Spinal cord (tissue), 10 donors: ENCODE results near the gene SYTL5. TPM values are rescaled to one million over a fixed set of nuclear protein-coding genes. Genes with fewer than 3 reads are reported as not detected.
A peak's percentile ranks its signal among the peaks of the same experiment; 100 is the strongest.

Source experiments
- DNase-seq, 6 donors: peaks; one replicate each; pipeline versions ENCODE4 v3.0.0 to v3.0.0-alpha.2; 2013 to 2015; ENCODE audit warnings: low spot score in 6 of 6, low read depth in 4 of 6
- H3K27ac ChIP-seq: one replicate; pipeline ENCODE4 v1.5.1; 2013; ENCODE audit warnings: low read depth, low read length, control low read depth
- H3K27me3 ChIP-seq: one replicate; pipeline ENCODE4 v1.6.1; 2013; ENCODE audit warnings: low read length; ENCODE audit not compliant: control insufficient read depth, insufficient read depth
- H3K36me3 ChIP-seq: one replicate; pipeline ENCODE4 v1.6.1; 2013; ENCODE audit warnings: low read length; ENCODE audit not compliant: control insufficient read depth, insufficient read depth
- H3K4me1 ChIP-seq: one replicate; pipeline ENCODE4 v1.6.1; 2013; ENCODE audit warnings: low read length; ENCODE audit not compliant: control insufficient read depth, insufficient read depth
- H3K4me3 ChIP-seq: one replicate; pipeline ENCODE4 v1.5.1; 2013; ENCODE audit warnings: low read depth, low read length, control low read depth
- H3K9me3 ChIP-seq: one replicate; pipeline ENCODE4 v1.6.1; 2013; ENCODE audit warnings: low read length; ENCODE audit not compliant: control insufficient read depth, insufficient read depth
- WGBS: methylation state at CpG from one replicate; pipeline ENCODE4 v1.1.5; 2013; ENCODE audit warnings: missing lambda C conversion rate; ENCODE audit not compliant: insufficient coverage; 5-methylcytosine and 5-hydroxymethylcytosine counted together
- polyA plus RNA-seq, 2 donors: library from polyadenylated mRNA; unstranded; fragments of 120-200 nt; gene quantifications; one replicate each; pipeline ENCODE4 v1.2.1, GENCODE V29; 2013; ENCODE audit not compliant: insufficient read length in 2 of 2
- total RNA-seq, 2 donors: library from RNA; depleted of rRNA in 1 of 2; stranded (reverse); fragments of 120-200 nt in 1 of 2; fragments of >200 nt in 1 of 2; gene quantifications; one replicate each; pipeline versions ENCODE4 v1.2.3 to v1.2.4, GENCODE V29; 2013 to 2014
- donor health status: healthy.

SYTL5 gene
- total and polyA plus RNA-seq, 4 donors: 4.7 to 12.8 (median 8.4) TPM

DNA sequence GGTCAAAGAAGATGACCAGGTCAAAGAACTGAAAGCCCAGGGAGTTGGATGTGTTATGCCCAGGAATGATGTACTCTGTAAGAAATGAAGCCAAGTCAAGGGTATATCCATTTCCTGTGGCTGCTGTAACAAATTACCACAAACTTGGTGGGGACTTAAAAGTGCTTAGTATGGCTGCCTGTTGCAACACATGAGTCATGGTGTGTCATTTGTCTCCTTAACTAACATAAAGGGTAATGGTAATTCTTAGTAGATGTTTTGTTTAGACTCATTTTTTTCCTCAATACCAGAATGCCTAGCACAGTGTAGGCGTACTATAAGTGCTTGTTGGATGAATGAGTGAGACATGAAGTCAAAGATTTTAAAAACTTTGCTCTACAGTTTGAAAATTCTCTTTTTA, 45.7 kb downstream of the SYTL5 start:
- whole genome bisulfite sequencing: no CpG with 5 or more reads among the region's 1 CpG
- Histone ChIP-seq H3K27me3 (peaks cover 4% of the 10 kb centered on the region), H3K4me1 (no peaks in the 10 kb centered on the region), H3K9me3 (peaks cover 3% of the 10 kb centered on the region), H3K36me3 (no peaks in the 10 kb centered on the region), H3K4me3 (no peak overlapping the region), H3K27ac (no peak overlapping the region)
- DNase-seq: no peak

- WGBS: 100% methylated on average over 1 of the region's 4 CpGs
- Histone ChIP-seq H3K27me3 (peaks cover 4% of the 10 kb centered on the region), H3K4me3 (no peak overlapping the region), H3K27ac (no peak overlapping the region), H3K4me1 (no peaks in the 10 kb centered on the region), H3K36me3 (no peaks in the 10 kb centered on the region), H3K9me3 (no peaks in the 10 kb centered on the region)
- DNase-seq: peak in 5 of 6 donors; percentile 2 to 58 (median 20)
Measured at GRCh38 chrX:38055170-38055847, 49.0 kb downstream of the SYTL5 start.

GRCh38 chrX:38060331-38060878, 54.1 kb downstream of the SYTL5 start:
- Histone ChIP-seq H3K4me1 (no peaks in the 10 kb centered on the region), H3K27ac (no peak overlapping the region), H3K4me3 (no peak overlapping the region), H3K9me3 (no peaks in the 10 kb centered on the region), H3K36me3 (no peaks in the 10 kb centered on the region), H3K27me3 (peaks cover 2% of the 10 kb centered on the region)
- no CpG with 5 or more reads among the region's 2 CpGs for WGBS
- no peak for DNase-seq

DNA sequence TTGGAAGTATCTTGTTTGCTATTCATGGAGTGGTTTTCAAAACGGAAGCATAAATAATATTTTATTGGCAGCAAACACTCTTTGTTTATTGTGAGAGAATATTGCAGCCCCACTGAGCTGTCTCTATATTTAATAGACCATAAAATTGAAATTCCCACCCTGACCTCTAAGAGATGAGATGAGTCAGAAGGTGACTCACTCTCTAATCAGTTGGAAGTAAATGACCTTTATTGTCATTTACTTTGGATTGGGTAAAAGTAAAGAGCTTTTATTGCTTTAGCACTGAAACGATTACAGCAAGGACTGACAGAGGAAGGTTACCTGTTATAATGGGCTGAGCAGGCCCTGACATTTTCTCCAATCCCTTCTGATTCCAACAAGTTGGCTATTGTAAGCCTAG, 55.0 kb downstream of the SYTL5 start:
- H3K27ac ChIP-seq: no peak overlapping the region
- whole genome bisulfite sequencing: no CpG with 5 or more reads among the region's 2 CpGs

DNA sequence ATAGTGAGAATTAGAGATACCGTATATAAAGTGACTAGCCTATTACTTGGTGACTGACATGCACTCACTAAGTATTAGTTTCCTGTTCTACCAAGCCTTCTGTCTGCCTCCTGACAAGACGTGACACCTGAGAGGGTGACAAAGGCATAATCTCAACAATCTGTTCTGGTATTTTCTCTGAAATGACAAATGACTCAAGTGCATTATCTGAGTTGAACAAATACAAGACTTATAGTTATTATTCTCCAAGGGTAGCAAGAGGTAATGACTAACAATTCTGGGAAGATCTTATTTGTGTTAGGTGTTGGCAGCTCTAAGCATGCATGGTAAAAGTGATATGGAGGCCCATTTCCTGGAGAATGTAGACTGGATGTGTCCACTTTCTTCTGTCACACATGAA, 60.6 kb downstream of the SYTL5 start:
- no CpG with 5 or more reads among the region's 2 CpGs for WGBS
- Histone ChIP-seq H3K4me1 (no peaks in the 10 kb centered on the region), H3K36me3 (no peaks in the 10 kb centered on the region), H3K9me3 (no peaks in the 10 kb centered on the region), H3K27me3 (peaks cover 2% of the 10 kb centered on the region), H3K4me3 (no peak overlapping the region), H3K27ac (no peak overlapping the region)
- DNase-seq: no peak

More for the DNA sequence above, 55.0 kb downstream of the SYTL5 start:
- H3K4me3 ChIP-seq: no peak overlapping the region
- H3K9me3 ChIP-seq: no peaks in the 10 kb centered on the region
- DNase-seq: no peak
- no peaks in the 10 kb centered on the region for H3K36me3 ChIP-seq
- H3K27me3 ChIP-seq: peaks cover 2% of the 10 kb centered on the region
- no peaks in the 10 kb centered on the region for H3K4me1 ChIP-seq

DNA sequence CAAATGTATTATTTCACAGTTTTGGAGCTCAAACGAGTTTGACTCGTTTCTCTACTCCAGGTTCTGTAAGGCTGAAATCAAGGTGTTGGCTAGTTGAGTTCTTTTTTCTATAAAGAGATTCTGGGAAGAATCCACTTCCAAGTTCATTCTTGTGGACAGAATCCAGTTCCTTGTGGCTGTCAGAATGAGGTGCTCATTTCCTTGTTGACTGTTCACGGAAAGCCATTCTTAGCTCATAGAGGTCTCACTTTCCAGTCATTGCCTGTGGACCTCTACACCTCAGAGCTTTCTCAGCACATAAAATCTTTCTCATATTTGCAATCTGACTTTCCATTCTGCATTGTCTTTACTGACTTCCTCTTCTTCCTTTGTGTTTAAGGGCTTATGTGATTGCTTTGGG, 62.9 kb downstream of the SYTL5 start:
- Histone ChIP-seq H3K4me3 (no peak overlapping the region), H3K4me1 (no peaks in the 10 kb centered on the region), H3K27ac (no peak overlapping the region), H3K9me3 (no peaks in the 10 kb centered on the region), H3K36me3 (no peaks in the 10 kb centered on the region), H3K27me3 (peaks cover 2% of the 10 kb centered on the region)
- DNase-seq: no peak
- WGBS: 79% methylated on average over 3 of the region's 3 CpGs

DNA sequence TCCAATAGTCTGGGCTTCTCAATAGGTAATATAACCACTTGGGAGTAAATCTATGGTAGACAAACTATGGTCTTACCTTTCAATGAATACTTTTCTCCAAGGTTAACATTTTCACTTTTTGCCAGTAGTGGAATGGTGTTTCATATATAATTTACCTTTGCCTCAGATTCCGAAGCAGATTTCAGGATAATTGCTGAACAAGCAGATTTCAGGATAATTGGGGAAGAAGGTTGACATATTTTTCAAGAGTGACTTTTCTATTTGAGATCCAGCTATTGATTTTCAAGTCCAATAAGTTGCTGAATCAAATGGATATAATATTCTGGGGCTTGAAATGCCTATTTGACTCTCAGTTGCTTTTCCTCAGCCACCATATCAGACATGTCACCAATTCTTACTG, 63.6 kb downstream of the SYTL5 start:
- no CpG with 5 or more reads among the region's 1 CpG for WGBS

GRCh38 chrX:38079463-38079862, 73.1 kb downstream of the SYTL5 start:
- no peak for DNase-seq
- no peaks in the 10 kb centered on the region for H3K9me3 ChIP-seq
- no peaks in the 10 kb centered on the region for H3K4me1 ChIP-seq
- peaks cover 3% of the 10 kb centered on the region for H3K27me3 ChIP-seq
- H3K27ac ChIP-seq: no peak overlapping the region
- H3K4me3 ChIP-seq: no peak overlapping the region
- no peaks in the 10 kb centered on the region for H3K36me3 ChIP-seq

More for the DNA sequence above, 63.6 kb downstream of the SYTL5 start:
- no peak overlapping the region for H3K27ac ChIP-seq
- no peaks in the 10 kb centered on the region for H3K9me3 ChIP-seq
- H3K27me3 ChIP-seq: peaks cover 2% of the 10 kb centered on the region
- no peaks in the 10 kb centered on the region for H3K4me1 ChIP-seq
- no peaks in the 10 kb centered on the region for H3K36me3 ChIP-seq
- DNase-seq: no peak
- H3K4me3 ChIP-seq: no peak overlapping the region

DNA sequence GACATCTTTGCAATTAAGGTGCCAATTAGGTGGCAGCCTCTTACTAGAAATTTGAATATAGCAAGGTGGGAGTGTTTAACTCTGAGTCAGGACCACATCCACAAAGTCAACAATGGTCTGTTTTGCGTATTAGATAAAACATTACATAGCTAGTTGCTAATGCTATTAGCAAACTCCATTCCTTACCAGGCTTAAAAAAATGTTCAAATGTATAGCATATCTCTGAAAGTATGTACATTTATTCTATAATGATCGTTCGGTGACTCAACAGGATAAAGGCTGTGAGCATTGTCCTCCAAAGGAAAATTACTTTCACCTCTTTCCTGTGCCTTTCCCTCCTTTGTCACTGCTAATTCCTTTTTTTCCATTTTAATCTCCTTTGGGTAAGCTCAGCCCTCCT, 74.5 kb downstream of the SYTL5 start:
- WGBS: no CpG with 5 or more reads among the region's 3 CpGs

DNA sequence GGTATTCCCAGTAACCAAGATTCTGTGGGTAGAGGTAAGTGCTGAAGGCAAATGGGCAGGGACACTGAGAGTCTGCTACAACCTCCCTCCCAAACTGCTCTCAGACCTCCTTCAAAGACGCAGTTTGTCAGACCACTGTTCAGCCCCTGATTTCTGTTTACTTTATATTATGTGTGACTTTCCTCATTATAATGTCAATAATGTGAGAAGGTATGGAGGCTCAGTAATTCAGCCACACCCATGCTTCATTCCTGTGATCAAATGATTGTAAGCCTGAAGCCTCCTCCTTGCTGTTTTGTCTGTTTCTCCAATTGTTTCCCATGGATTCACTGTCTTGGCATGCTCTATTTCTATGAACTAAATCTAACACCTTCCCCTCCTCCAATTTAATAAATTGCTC, 75.6 kb downstream of the SYTL5 start:
- Histone ChIP-seq H3K4me1 (no peaks in the 10 kb centered on the region), H3K27me3 (peaks cover 5% of the 10 kb centered on the region), H3K36me3 (no peaks in the 10 kb centered on the region), H3K4me3 (no peak overlapping the region), H3K9me3 (no peaks in the 10 kb centered on the region), H3K27ac (no peak overlapping the region)
- WGBS: no CpG with 5 or more reads among the region's 1 CpG
- no peak for DNase-seq

More for the DNA sequence above, 74.5 kb downstream of the SYTL5 start:
- no peaks in the 10 kb centered on the region for H3K4me1 ChIP-seq
- H3K27ac ChIP-seq: no peak overlapping the region
- H3K27me3 ChIP-seq: peaks cover 3% of the 10 kb centered on the region
- H3K36me3 ChIP-seq: no peaks in the 10 kb centered on the region
- H3K4me3 ChIP-seq: no peak overlapping the region
- no peaks in the 10 kb centered on the region for H3K9me3 ChIP-seq
- DNase-seq: no peak
